ENCODE measurements around the gene EGFR. TPM values are rescaled to one million over a fixed set of nuclear protein-coding genes. Genes with fewer than 3 reads are reported as not detected.

The EGFR gene
- total RNA-seq, 2 experiments from 2014 or later: not detected

- ATAC-seq: no peak
- Mint-ChIP-seq H3K36me3 (ENCODE audit: low read depth) (no peaks in the 10 kb centered on the region), H3K9me3 (ENCODE audit: insufficient read depth) (no peaks in the 10 kb centered on the region), H3K27ac (no peak overlapping the region), H3K4me1 (ENCODE audit: low read depth) (no peaks in the 10 kb centered on the region), H3K27me3 (ENCODE audit: low read depth) (no peaks in the 10 kb centered on the region), H3K4me3 (no peak overlapping the region)
- DNase-seq: no peak
- ChIA-PET POLR2A (no interaction called here), CTCF (no interaction called here)
Observed at GRCh38 chr7:55061726-55062499, 43.1 kb downstream of the EGFR start.

- Mint-ChIP-seq H3K4me3 (no peak overlapping the region), H3K9me3 (ENCODE audit: insufficient read depth) (no peaks in the 10 kb centered on the region), H3K27me3 (ENCODE audit: low read depth) (peaks cover 3% of the 10 kb centered on the region), H3K27ac (no peak overlapping the region), H3K36me3 (ENCODE audit: low read depth) (no peaks in the 10 kb centered on the region), H3K4me1 (ENCODE audit: low read depth) (no peaks in the 10 kb centered on the region)
- CTCF ChIA-PET: no interaction called here
- POLR2A ChIA-PET: no interaction called here
- no peak for DNase-seq
- ATAC-seq: no peak
Observed at GRCh38 chr7:55063061-55063460, 44.2 kb downstream of the EGFR start.

GRCh38 chr7:55063633-55064032 is 44.8 kb downstream of the EGFR start:
- POLR2A ChIA-PET: no interaction called here
- Mint-ChIP-seq H3K36me3 (ENCODE audit: low read depth) (no peaks in the 10 kb centered on the region), H3K27me3 (ENCODE audit: low read depth) (peaks cover 3% of the 10 kb centered on the region), H3K27ac (no peak overlapping the region), H3K4me1 (ENCODE audit: low read depth) (no peaks in the 10 kb centered on the region), H3K4me3 (no peak overlapping the region), H3K9me3 (ENCODE audit: insufficient read depth) (no peaks in the 10 kb centered on the region)
- DNase-seq: no peak
- no peak for ATAC-seq
- CTCF ChIA-PET: no interaction called here

GRCh38 chr7:55065079-55065478 is 46.3 kb downstream of the EGFR start:
- DNase-seq: no peak
- Mint-ChIP-seq H3K4me3 (no peak overlapping the region), H3K4me1 (ENCODE audit: low read depth) (no peaks in the 10 kb centered on the region), H3K27ac (no peak overlapping the region), H3K27me3 (ENCODE audit: low read depth) (peaks cover 3% of the 10 kb centered on the region), H3K36me3 (ENCODE audit: low read depth) (no peaks in the 10 kb centered on the region), H3K9me3 (ENCODE audit: insufficient read depth) (no peaks in the 10 kb centered on the region)
- ATAC-seq: no peak
- POLR2A ChIA-PET: no interaction called here
- CTCF ChIA-PET: no interaction called here

GRCh38 chr7:55065511-55066229 is 46.9 kb downstream of the EGFR start:
- CTCF ChIA-PET: no interaction called here
- H3K4me1 Mint-ChIP-seq (ENCODE audit: low read depth): no peaks in the 10 kb centered on the region

GRCh38 chr7:55066524-55066923 is 47.7 kb downstream of the EGFR start:
- H3K9me3 Mint-ChIP-seq (ENCODE audit: insufficient read depth): no peaks in the 10 kb centered on the region
- no peak overlapping the region for H3K27ac Mint-ChIP-seq
- ChIA-PET POLR2A (no interaction called here), CTCF (interaction anchor here (1.2 kb wide), 1 partner anchor 189 kb away, joined by 4 read pairs; no protein-coding TSS in a partner anchor)
- peaks cover 3% of the 10 kb centered on the region for H3K27me3 Mint-ChIP-seq (ENCODE audit: low read depth)
- H3K4me1 Mint-ChIP-seq (ENCODE audit: low read depth): no peaks in the 10 kb centered on the region
- ATAC-seq (no peak), DNase-seq (no peak)
- no peak overlapping the region for H3K4me3 Mint-ChIP-seq
- no peaks in the 10 kb centered on the region for H3K36me3 Mint-ChIP-seq (ENCODE audit: low read depth)

More at GRCh38 chr7:55065511-55066229, 46.9 kb downstream of the EGFR start:
- DNase-seq (no peak), ATAC-seq (no peak)
- Mint-ChIP-seq H3K9me3 (ENCODE audit: insufficient read depth) (no peaks in the 10 kb centered on the region), H3K4me3 (no peak overlapping the region), H3K36me3 (ENCODE audit: low read depth) (no peaks in the 10 kb centered on the region), H3K27me3 (ENCODE audit: low read depth) (peaks cover 3% of the 10 kb centered on the region), H3K27ac (no peak overlapping the region)
- POLR2A ChIA-PET: no interaction called here

GRCh38 chr7:55066938-55067337 is 48.1 kb downstream of the EGFR start:
- no peak overlapping the region for H3K27ac Mint-ChIP-seq
- DNase-seq: no peak
- H3K36me3 Mint-ChIP-seq (ENCODE audit: low read depth): no peaks in the 10 kb centered on the region
- peaks cover 3% of the 10 kb centered on the region for H3K27me3 Mint-ChIP-seq (ENCODE audit: low read depth)
- no peak overlapping the region for H3K4me3 Mint-ChIP-seq
- no peaks in the 10 kb centered on the region for H3K9me3 Mint-ChIP-seq (ENCODE audit: insufficient read depth)
- POLR2A ChIA-PET: no interaction called here
- CTCF ChIA-PET: interaction anchor here (1.2 kb wide), 1 partner anchor 188 kb away, joined by 4 read pairs; no protein-coding TSS in a partner anchor
- no peaks in the 10 kb centered on the region for H3K4me1 Mint-ChIP-seq (ENCODE audit: low read depth)
- no peak for ATAC-seq

GRCh38 chr7:55067748-55068147 is 48.9 kb downstream of the EGFR start:
- DNase-seq: no peak
- no peak overlapping the region for H3K4me3 Mint-ChIP-seq
- ChIA-PET CTCF (no interaction called here), POLR2A (no interaction called here)
- no peaks in the 10 kb centered on the region for H3K4me1 Mint-ChIP-seq (ENCODE audit: low read depth)
- ATAC-seq: no peak
- no peaks in the 10 kb centered on the region for H3K36me3 Mint-ChIP-seq (ENCODE audit: low read depth)
- H3K27me3 Mint-ChIP-seq (ENCODE audit: low read depth): peaks cover 3% of the 10 kb centered on the region
- H3K27ac Mint-ChIP-seq: no peak overlapping the region
- H3K9me3 Mint-ChIP-seq (ENCODE audit: insufficient read depth): no peaks in the 10 kb centered on the region

GRCh38 chr7:55069271-55069792 is 50.5 kb downstream of the EGFR start:
- Mint-ChIP-seq H3K36me3 (ENCODE audit: low read depth) (no peaks in the 10 kb centered on the region), H3K4me3 (no peak overlapping the region), H3K27me3 (ENCODE audit: low read depth) (peaks cover 3% of the 10 kb centered on the region), H3K27ac (no peak overlapping the region), H3K9me3 (ENCODE audit: insufficient read depth) (no peaks in the 10 kb centered on the region), H3K4me1 (ENCODE audit: low read depth) (peaks cover 8% of the 10 kb centered on the region)
- ChIA-PET CTCF (no interaction called here), POLR2A (no interaction called here)
- no peak for DNase-seq
- ATAC-seq: no peak

GRCh38 chr7:55070271-55070743 is 51.5 kb downstream of the EGFR start:
- peaks cover 3% of the 10 kb centered on the region for H3K27me3 Mint-ChIP-seq (ENCODE audit: low read depth)
- DNase-seq (no peak), ATAC-seq (no peak)
- POLR2A ChIA-PET: no interaction called here
- H3K27ac Mint-ChIP-seq: no peak overlapping the region
- CTCF ChIA-PET: no interaction called here
- H3K4me3 Mint-ChIP-seq: no peak overlapping the region
- no peaks in the 10 kb centered on the region for H3K9me3 Mint-ChIP-seq (ENCODE audit: insufficient read depth)
- peaks cover 8% of the 10 kb centered on the region for H3K4me1 Mint-ChIP-seq (ENCODE audit: low read depth)
- H3K36me3 Mint-ChIP-seq (ENCODE audit: low read depth): no peaks in the 10 kb centered on the region

- ChIA-PET CTCF (no interaction called here), POLR2A (no interaction called here)
- ATAC-seq (no peak), DNase-seq (no peak)
- Mint-ChIP-seq H3K36me3 (ENCODE audit: low read depth) (no peaks in the 10 kb centered on the region), H3K4me1 (ENCODE audit: low read depth) (peaks cover 8% of the 10 kb centered on the region), H3K27me3 (ENCODE audit: low read depth) (peaks cover 3% of the 10 kb centered on the region), H3K9me3 (ENCODE audit: insufficient read depth) (no peaks in the 10 kb centered on the region), H3K4me3 (no peak overlapping the region), H3K27ac (no peak overlapping the region)
Observed at GRCh38 chr7:55070854-55071253, 52.0 kb downstream of the EGFR start.

- ChIA-PET CTCF (no interaction called here), POLR2A (no interaction called here)
- Mint-ChIP-seq H3K9me3 (ENCODE audit: insufficient read depth) (no peaks in the 10 kb centered on the region), H3K27me3 (ENCODE audit: low read depth) (peaks cover 3% of the 10 kb centered on the region), H3K27ac (no peak overlapping the region), H3K36me3 (ENCODE audit: low read depth) (no peaks in the 10 kb centered on the region), H3K4me1 (ENCODE audit: low read depth) (peaks cover 8% of the 10 kb centered on the region), H3K4me3 (no peak overlapping the region)
- ATAC-seq (no peak), DNase-seq (no peak)
Observed at GRCh38 chr7:55071411-55072175, 52.8 kb downstream of the EGFR start.
